Lower leg skin (tissue), 3 donors: Measurements from ENCODE around the gene ZNF26.

Source experiments
- POLR2A ChIP-seq, 2 donors: fragments of 450-650 bp; IDR thresholded peaks; one replicate each; pipeline ENCODE4 v1.6.1; 2016 to 2017; ENCODE audit warnings: antibody characterized with exemption in 2 of 2, mild to moderate bottlenecking in 1 of 2, moderate library complexity in 1 of 2
- TF ChIP-seq, protein P1 (sequence below), 3 donors: fragments of 450-650 bp; IDR thresholded peaks; one replicate each; pipeline ENCODE4 v1.5.1; 2016; ENCODE audit warnings: antibody characterized with exemption in 3 of 3, mild to moderate bottlenecking in 3 of 3, moderate library complexity in 2 of 3

DNA sequence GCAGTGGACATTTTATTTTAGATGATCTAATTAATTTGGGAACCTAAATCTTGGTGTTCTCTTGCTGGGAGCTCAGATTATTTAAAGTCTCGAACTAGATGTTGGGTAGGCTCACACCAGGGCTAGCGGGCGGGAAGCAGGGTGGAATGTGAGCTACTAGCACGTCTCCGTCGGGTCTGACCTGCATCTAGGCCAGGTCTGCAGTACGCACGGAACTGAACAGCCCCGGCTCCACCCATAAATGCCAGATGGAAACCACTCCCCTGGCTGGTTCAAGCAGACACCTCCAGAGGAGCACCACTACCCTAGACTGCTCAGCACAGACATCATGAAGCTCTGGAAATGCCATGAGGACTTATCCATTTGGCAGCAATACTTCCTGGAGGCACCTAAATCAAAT, 40.4 kb upstream of the ZNF26 start:
- TF ChIP-seq, protein P1, sequence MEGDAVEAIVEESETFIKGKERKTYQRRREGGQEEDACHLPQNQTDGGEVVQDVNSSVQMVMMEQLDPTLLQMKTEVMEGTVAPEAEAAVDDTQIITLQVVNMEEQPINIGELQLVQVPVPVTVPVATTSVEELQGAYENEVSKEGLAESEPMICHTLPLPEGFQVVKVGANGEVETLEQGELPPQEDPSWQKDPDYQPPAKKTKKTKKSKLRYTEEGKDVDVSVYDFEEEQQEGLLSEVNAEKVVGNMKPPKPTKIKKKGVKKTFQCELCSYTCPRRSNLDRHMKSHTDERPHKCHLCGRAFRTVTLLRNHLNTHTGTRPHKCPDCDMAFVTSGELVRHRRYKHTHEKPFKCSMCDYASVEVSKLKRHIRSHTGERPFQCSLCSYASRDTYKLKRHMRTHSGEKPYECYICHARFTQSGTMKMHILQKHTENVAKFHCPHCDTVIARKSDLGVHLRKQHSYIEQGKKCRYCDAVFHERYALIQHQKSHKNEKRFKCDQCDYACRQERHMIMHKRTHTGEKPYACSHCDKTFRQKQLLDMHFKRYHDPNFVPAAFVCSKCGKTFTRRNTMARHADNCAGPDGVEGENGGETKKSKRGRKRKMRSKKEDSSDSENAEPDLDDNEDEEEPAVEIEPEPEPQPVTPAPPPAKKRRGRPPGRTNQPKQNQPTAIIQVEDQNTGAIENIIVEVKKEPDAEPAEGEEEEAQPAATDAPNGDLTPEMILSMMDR (IDR thresholded peaks at IDR 0.05) = no peak
- TF ChIP-seq POLR2A (IDR thresholded peaks at IDR 0.05) = no peak
